Endothelial cell of umbilical vein (primary cell): ENCODE data around the gene RPGRIP1L. TPM values are rescaled to one million over a fixed set of nuclear protein-coding genes. Genes with fewer than 3 reads are reported as not detected.

ENCODE experiments used
- BruUV-seq: library from RNA; stranded (reverse); fragments of 400-500 nt; replicated peaks from 2 replicates; lab custom pipeline; 2021; lab: Mats Ljungman, UMichigan
- CTCF ChIA-PET: fragments of 300-600, 350-600 bp; sonication (Branson Sonifier 250); formaldehyde crosslinking; loops from one replicate; lab custom pipeline; 2021; ENCODE audit warnings: antibody characterized with exemption, inconsistent platforms; lab: Charles Lee
- POLR2A ChIA-PET: fragments of 300-600, 350-600 bp; sonication (Branson Sonifier 250); formaldehyde crosslinking; loops from one replicate; lab custom pipeline; 2021; ENCODE audit warnings: antibody characterized with exemption, inconsistent platforms; lab: Charles Lee
- DNase-seq: peaks from one replicate; pipeline ENCODE4 v3.0.0-alpha.2; 2011; ENCODE audit warnings: low read depth, low spot score
- FAIRE-seq: peaks from 2 replicates; lab custom pipeline; 2011; peaks lifted over from hg19 to GRCh38; lab: Jason Lieb, UNC
- H2AFZ ChIP-seq: 2 replicates; pipeline ENCODE4 v1.6.0; 2012; ENCODE audit warnings: low read depth, low read length, control low read depth, inconsistent platforms
- H3K27ac ChIP-seq: 2 replicates; pipeline ENCODE4 v1.5.1; 2011; ENCODE audit warnings: low read depth, mild to moderate bottlenecking, control low read depth, low read length, moderate library complexity; ENCODE audit not compliant: insufficient read depth
- H3K27me3 ChIP-seq, 2 experiments: 2 replicates each; pipeline versions ENCODE4 v1.6.0 to v1.6.1; 2011; ENCODE audit warnings: low read length in 2 of 2, mixed read lengths in 1 of 2; ENCODE audit not compliant: control insufficient read depth in 2 of 2, insufficient read depth in 2 of 2
- H3K36me3 ChIP-seq, 2 experiments: 2 replicates in 1 of 2; 3 replicates in 1 of 2; pipeline ENCODE4 v1.5.1; 2011; ENCODE audit warnings: low read length in 2 of 2, mild to moderate bottlenecking in 1 of 2, moderate library complexity in 1 of 2; ENCODE audit not compliant: control insufficient read depth in 2 of 2, insufficient read depth in 2 of 2; ENCODE audit errors: extremely low read depth in 1 of 2
- H3K4me1 ChIP-seq: 3 replicates; pipeline ENCODE4 v1.5.1; 2011; ENCODE audit warnings: mild to moderate bottlenecking, low read length; ENCODE audit not compliant: control insufficient read depth, insufficient read depth; ENCODE audit errors: extremely low read depth
- H3K4me2 ChIP-seq: 2 replicates; pipeline ENCODE4 v1.6.1; 2011; ENCODE audit warnings: low read length, control low read depth, mixed read lengths; ENCODE audit not compliant: insufficient read depth
- H3K4me3 ChIP-seq, 3 experiments: fragments of 200-600 bp in 1 of 3; sonication (generic), shearing (Covaris generic) in 1 of 3; replicated peaks in 1 of 3; 2 replicates each; pipeline ENCODE4 v1.5.1; 2011 to 2016; ENCODE audit warnings: control low read depth in 3 of 3, low read length in 3 of 3, mild to moderate bottlenecking in 2 of 3, inconsistent platforms in 1 of 3, low read depth in 1 of 3, moderate library complexity in 1 of 3; ENCODE audit not compliant: insufficient read depth in 1 of 3
- H3K79me2 ChIP-seq: 2 replicates; pipeline ENCODE4 v1.6.0; 2012; ENCODE audit warnings: low read length, inconsistent platforms; ENCODE audit not compliant: control insufficient read depth, insufficient read depth
- H3K9ac ChIP-seq: replicated peaks from 2 replicates; pipeline ENCODE3; 2011; ENCODE audit warnings: low read length, control low read depth; ENCODE audit not compliant: insufficient read depth; ENCODE audit errors: extremely low read depth
- H3K9me1 ChIP-seq: replicated peaks from 3 replicates; pipeline ENCODE4 v1.6.0; 2011; ENCODE audit warnings: mild to moderate bottlenecking, low read length; ENCODE audit not compliant: control insufficient read depth, insufficient read depth; ENCODE audit errors: extremely low read depth
- H3K9me3 ChIP-seq: replicated peaks from 2 replicates; pipeline ENCODE4 v1.5.1; 2012; ENCODE audit warnings: low read length, inconsistent platforms; ENCODE audit not compliant: control insufficient read depth, insufficient read depth
- H4K20me1 ChIP-seq: replicated peaks from 2 replicates; pipeline ENCODE3; 2011; ENCODE audit warnings: mild to moderate bottlenecking, low read length; ENCODE audit not compliant: control insufficient read depth, insufficient read depth; ENCODE audit errors: extremely low read depth
- CTCF ChIP-seq, 2 donors: IDR thresholded peaks; 1 replicate in 1 of 2; 2 replicates in 1 of 2; pipeline ENCODE4 v1.5.1; 2011; ENCODE audit warnings: low read length in 2 of 2, mild to moderate bottlenecking in 2 of 2, moderate library complexity in 2 of 2, control low read depth in 1 of 2, inconsistent platforms in 1 of 2, low read depth in 1 of 2; ENCODE audit not compliant: insufficient read depth in 1 of 2; ENCODE audit errors: extremely low read depth in 1 of 2
- EZH2 ChIP-seq: IDR thresholded peaks from 2 replicates; pipeline ENCODE4 v1.6.1; 2012; ENCODE audit warnings: borderline replicate concordance, low read depth, mild to moderate bottlenecking, moderate library complexity, low read length, inconsistent platforms; ENCODE audit not compliant: severe bottlenecking
- GATA2 ChIP-seq: IDR thresholded peaks from 2 replicates; pipeline ENCODE4 v1.7.0; 2011; ENCODE audit warnings: low read depth, mild to moderate bottlenecking, moderate library complexity, mixed read lengths, low read length; ENCODE audit not compliant: insufficient read length, insufficient read depth
- JUN ChIP-seq: IDR thresholded peaks from 2 replicates; pipeline ENCODE4 v1.6.1; 2011; ENCODE audit warnings: borderline replicate concordance, low read depth; ENCODE audit not compliant: insufficient read length, insufficient read depth
- MYC ChIP-seq: IDR thresholded peaks from one replicate; pipeline ENCODE4 v1.6.1; 2011; ENCODE audit warnings: mild to moderate bottlenecking, low read depth, low read length
- POLR2A ChIP-seq: IDR thresholded peaks from 2 replicates; pipeline ENCODE4 v1.6.1; 2012; ENCODE audit warnings: low read depth, mild to moderate bottlenecking, control low read depth, low read length
- POLR2AphosphoS5 ChIP-seq: IDR thresholded peaks from 2 replicates; pipeline ENCODE4 v1.6.1; 2012; ENCODE audit warnings: low read depth, mild to moderate bottlenecking, control low read depth, low read length, moderate library complexity; ENCODE audit not compliant: insufficient read depth
- dilution Hi-C: fragments of 300-500 bp; cut with MboI; formaldehyde crosslinking; loops from one replicate; pipeline ENCODE4 v1.15.0; 2019; ENCODE audit warnings: low sequenced_read_pairs; ENCODE audit not compliant: extremely low pct_ligation_motif_present
- intact Hi-C: fragments of 100-400 bp; cut with micrococcal nuclease; formaldehyde crosslinking; loops from one replicate; pipeline ENCODE4 v1.10.0; 2022
- polyA plus RNA-seq, 4 experiments: library from polyadenylated mRNA; depleted of rRNA in 3 of 4; stranded (reverse) in 3 of 4; unstranded in 1 of 4; fragments of >200 nt; gene quantifications; 2 replicates each; pipeline versions ENCODE4 v1.2.1 to v1.2.3, GENCODE V29; 2011 to 2012; ENCODE audit warnings: missing spikeins in 1 of 4
- total RNA-seq: library from RNA; stranded (reverse); gene quantifications from 2 replicates; pipeline ENCODE4 v1.2.3, GENCODE V29; 2021
- TF ChIP-seq, protein P1 (sequence below): IDR thresholded peaks from 2 replicates; pipeline ENCODE4 v1.6.1; 2011; ENCODE audit not compliant: insufficient read depth, insufficient read length

RPGRIP1L gene
- total and polyA plus RNA-seq, 2 donors (not counting 3 experiments of a cell fraction or from before 2014, with no cell fraction given), result 3.2 to 13.2 TPM

DNA sequence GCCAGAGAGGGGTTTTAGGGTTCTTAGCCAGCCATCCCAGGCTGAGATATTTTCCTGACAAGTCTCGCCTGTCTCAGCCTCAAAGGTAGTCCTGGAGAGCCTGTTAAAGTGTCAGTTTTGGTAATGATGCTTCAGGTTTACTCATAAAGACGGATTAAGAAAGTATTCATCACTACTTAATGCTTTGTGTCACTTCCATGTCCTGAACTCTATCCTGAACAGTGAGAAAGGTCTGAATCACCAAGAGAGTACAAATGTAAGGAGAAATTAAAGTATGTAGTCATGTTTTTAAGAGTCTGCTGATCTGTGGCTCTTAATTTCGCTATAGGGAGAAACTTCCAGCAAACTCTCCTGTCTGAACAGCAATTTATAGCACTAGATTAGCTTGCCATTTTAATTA lies 14.0 kb downstream of the RPGRIP1L start:
- Histone ChIP-seq H3K9me1 (no peaks in the 10 kb centered on the region), H3K4me2 (no peak overlapping the region), H2AFZ (no peak overlapping the region), H3K27me3 (no peaks in the 10 kb centered on the region), H3K27ac (no peak overlapping the region), H4K20me1 (no peaks in the 10 kb centered on the region), H3K4me3 (no peak overlapping the region), H3K79me2 (no peaks in the 10 kb centered on the region), H3K9me3 (no peaks in the 10 kb centered on the region), H3K36me3 (no peaks in the 10 kb centered on the region), H3K4me1 (no peaks in the 10 kb centered on the region), H3K9ac (no peak overlapping the region)
- CTCF ChIA-PET, result interaction anchor here (1.2 kb wide), 1 partner anchor 14 kb away, joined by 3 read pairs; the partner anchor contains the start of genes FTO and RPGRIP1L
- no peak for TF ChIP-seq POLR2A
- no peak for TF ChIP-seq MYC
- TF ChIP-seq, protein P1, sequence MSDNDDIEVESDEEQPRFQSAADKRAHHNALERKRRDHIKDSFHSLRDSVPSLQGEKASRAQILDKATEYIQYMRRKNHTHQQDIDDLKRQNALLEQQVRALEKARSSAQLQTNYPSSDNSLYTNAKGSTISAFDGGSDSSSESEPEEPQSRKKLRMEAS, result no peak
- no peak for TF ChIP-seq CTCF (IDR thresholded peaks at IDR 0.05; ENCODE audit: extremely low read depth in 1 of 2, insufficient read depth in 1 of 2, low read depth in 1 of 2, low read length in 2 of 2)
- no peak for TF ChIP-seq GATA2
- TF ChIP-seq EZH2, result no peak
- TF ChIP-seq POLR2AphosphoS5, result no peak
- no peak for TF ChIP-seq JUN
- BruUV-seq, result no TSS peak
- intact Hi-C loops, result no loop called here
- dilution Hi-C loops, result no loop called here
- DNase-seq (no peak), FAIRE-seq (no peak)
- POLR2A ChIA-PET, result no interaction called here
